Liver (tissue), 9 donors: ENCODE results near the gene ZYX. TPM values are rescaled to one million over a fixed set of nuclear protein-coding genes. Genes with fewer than 3 reads are reported as not detected.

Source experiments
- DNase-seq: peaks from one replicate; pipeline ENCODE4 v3.0.0-alpha.2; 2017; ENCODE audit warnings: low spot score
- H3K27ac ChIP-seq, 2 donors: one replicate each; pipeline ENCODE4 v1.7.0; 2013; ENCODE audit warnings: inconsistent platforms in 2 of 2, low read length in 2 of 2, control low read depth in 1 of 2, low read depth in 1 of 2, mild to moderate bottlenecking in 1 of 2
- H3K27me3 ChIP-seq, 4 donors: one replicate each; pipeline versions ENCODE4 v1.6.1 to v1.7.0; 2013; ENCODE audit warnings: low read length in 3 of 4, inconsistent platforms in 1 of 4, mild to moderate bottlenecking in 1 of 4, moderate library complexity in 1 of 4; ENCODE audit not compliant: control insufficient read depth in 4 of 4, insufficient read depth in 4 of 4
- H3K36me3 ChIP-seq, 4 donors: one replicate each; pipeline versions ENCODE4 v1.6.1 to v1.7.0; 2013; ENCODE audit warnings: low read length in 3 of 4, mild to moderate bottlenecking in 3 of 4, low read depth in 1 of 4, moderate library complexity in 1 of 4; ENCODE audit not compliant: control insufficient read depth in 4 of 4, insufficient read depth in 3 of 4
- H3K4me1 ChIP-seq, 4 donors: one replicate each; pipeline versions ENCODE4 v1.6.1 to v1.7.0; 2013; ENCODE audit warnings: low read length in 3 of 4, mild to moderate bottlenecking in 3 of 4, moderate library complexity in 1 of 4; ENCODE audit not compliant: control insufficient read depth in 4 of 4, insufficient read depth in 4 of 4
- H3K4me3 ChIP-seq, 3 donors: one replicate each; pipeline versions ENCODE4 v1.6.1 to v1.7.0; 2013; ENCODE audit warnings: low read length in 3 of 3, control low read depth in 1 of 3, low read depth in 1 of 3, mild to moderate bottlenecking in 1 of 3
- H3K9ac ChIP-seq, 2 donors: one replicate each; pipeline ENCODE4 v1.7.0; 2013; ENCODE audit warnings: low read length in 2 of 2, mild to moderate bottlenecking in 2 of 2, moderate library complexity in 2 of 2, control low read depth in 1 of 2, low read depth in 1 of 2
- H3K9me3 ChIP-seq, 4 donors: one replicate each; pipeline versions ENCODE4 v1.6.1 to v1.7.0; 2013; ENCODE audit warnings: low read length in 3 of 4; ENCODE audit not compliant: control insufficient read depth in 4 of 4
- EGR1 ChIP-seq, 2 donors: IDR thresholded peaks; 2 replicates each; pipeline ENCODE4 v1.6.1; 2016 to 2018; ENCODE audit warnings: antibody characterized with exemption in 2 of 2, low read depth in 2 of 2
- FOXA1 ChIP-seq: IDR thresholded peaks from 2 replicates; pipeline ENCODE4 v1.6.1; 2016; ENCODE audit warnings: antibody characterized with exemption
- FOXA2 ChIP-seq: IDR thresholded peaks from 2 replicates; pipeline ENCODE4 v1.6.1; 2016; ENCODE audit warnings: antibody characterized with exemption
- GABPA ChIP-seq, 2 donors: IDR thresholded peaks in 1 of 2; conservative IDR thresholded peaks in 1 of 2; 2 replicates each; pipeline ENCODE4 v1.6.1; 2016; ENCODE audit warnings: antibody characterized with exemption in 2 of 2, mild to moderate bottlenecking in 1 of 2, moderate library complexity in 1 of 2
- HNF4G ChIP-seq: IDR thresholded peaks from 2 replicates; pipeline ENCODE4 v1.6.1; 2016; ENCODE audit warnings: antibody characterized with exemption
- JUND ChIP-seq, 2 donors: IDR thresholded peaks; 2 replicates each; pipeline ENCODE4 v1.6.1; 2016; ENCODE audit warnings: antibody characterized with exemption in 2 of 2
- NR2F2 ChIP-seq: IDR thresholded peaks from 2 replicates; pipeline ENCODE4 v1.6.1; 2016; ENCODE audit warnings: antibody characterized with exemption
- RAD21 ChIP-seq, 2 donors: IDR thresholded peaks; 2 replicates each; pipeline ENCODE4 v1.6.1; 2016; ENCODE audit warnings: antibody characterized with exemption in 2 of 2, mild to moderate bottlenecking in 2 of 2
- RXRA ChIP-seq, 2 donors: IDR thresholded peaks; 2 replicates each; pipeline ENCODE4 v1.6.1; 2017 to 2018; ENCODE audit warnings: antibody characterized with exemption in 2 of 2, mild to moderate bottlenecking in 1 of 2
- SP1 ChIP-seq: IDR thresholded peaks from 2 replicates; pipeline ENCODE4 v1.6.1; 2018; ENCODE audit warnings: antibody characterized with exemption, mild to moderate bottlenecking
- TAF1 ChIP-seq: conservative IDR thresholded peaks from 2 replicates; pipeline ENCODE4 v1.6.1; 2016; ENCODE audit warnings: antibody characterized with exemption, mild to moderate bottlenecking
- YY1 ChIP-seq: IDR thresholded peaks from 2 replicates; pipeline ENCODE4 v1.6.1; 2016; ENCODE audit warnings: antibody characterized with exemption, mild to moderate bottlenecking
- WGBS: extraction: QIAGEN DNeasy Blood & Tissue Kit; methylation state at CpG from one replicate; pipeline ENCODE4 v1.1.7; 2013; 5-methylcytosine and 5-hydroxymethylcytosine counted together
- polyA plus RNA-seq, 2 donors: library from polyadenylated mRNA; stranded (reverse) in 1 of 2; unstranded in 1 of 2; fragments of 200-250 nt in 1 of 2; fragments of >200 nt in 1 of 2; fragmentation: Nextera tagmentation in 1 of 2; extraction: Ambion mirVana in 1 of 2; gene quantifications; one replicate each; pipeline versions ENCODE4 v1.2.1 to v1.2.3, GENCODE V29; 2013 to 2015
- total RNA-seq, 2 donors: library from RNA; depleted of rRNA; stranded (reverse); fragments of >200 nt; gene quantifications; one replicate each; pipeline ENCODE4 v1.2.3, GENCODE V29; 2014
- TF ChIP-seq, protein P1 (sequence below): IDR thresholded peaks from 2 replicates; pipeline ENCODE4 v1.6.1; 2016; ENCODE audit warnings: antibody characterized with exemption
- TF ChIP-seq, protein P2 (sequence below): IDR thresholded peaks from 2 replicates; pipeline ENCODE4 v1.6.1; 2016; ENCODE audit warnings: antibody characterized with exemption
- TF ChIP-seq, protein P3 (sequence below): IDR thresholded peaks from 2 replicates; pipeline ENCODE4 v1.6.1; 2016; ENCODE audit warnings: antibody characterized with exemption, mild to moderate bottlenecking
- TF ChIP-seq, protein P4 (sequence below): IDR thresholded peaks from 2 replicates; pipeline ENCODE4 v1.6.1; 2016; ENCODE audit warnings: antibody characterized with exemption
- donor health status: healthy.
- donor health status: healthy.
- donor health status: healthy.
- donor health status: healthy.
- donor health status: healthy.

Gene ZYX
- total and polyA plus RNA-seq, 4 donors: 15.4 to 49.7 (median 16.5) TPM

DNA sequence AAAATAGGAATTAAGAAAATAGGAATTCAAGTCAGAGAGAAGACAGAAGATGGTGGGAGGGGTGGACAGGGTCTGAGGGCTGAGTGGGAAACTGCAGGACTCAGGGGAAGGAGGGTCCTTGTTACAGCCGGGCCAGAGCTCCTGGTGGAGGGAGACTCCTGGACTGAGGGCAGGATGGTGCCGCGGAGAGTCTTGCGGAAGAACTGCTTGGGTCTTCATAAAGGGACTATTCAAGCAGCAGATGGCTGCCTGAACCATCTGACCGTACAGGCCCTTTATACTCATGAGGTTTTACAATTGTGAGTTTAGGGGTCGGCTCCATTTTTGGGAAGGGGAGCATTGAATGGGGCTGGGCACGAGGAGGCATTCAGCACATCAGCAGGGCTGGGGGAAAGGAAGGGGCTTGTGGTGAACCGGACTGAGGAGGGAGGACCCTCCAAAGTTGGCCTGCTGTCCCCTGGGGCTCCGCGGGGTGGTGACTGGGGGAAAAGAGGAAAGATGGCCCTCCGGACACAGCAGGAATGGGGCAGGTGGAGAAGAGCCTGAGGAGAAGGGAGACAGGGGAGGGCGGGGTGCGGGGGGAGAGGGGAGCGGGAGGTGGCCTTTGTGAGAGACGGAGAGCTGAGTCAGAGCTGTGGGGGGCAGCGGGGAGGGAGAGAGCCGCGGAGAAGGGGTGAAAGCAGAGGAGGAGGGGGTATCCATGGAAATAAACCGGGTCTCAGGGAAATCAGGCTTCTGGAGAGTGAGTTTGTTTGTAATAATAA, 20.2 kb upstream of the ZYX start:
- Histone ChIP-seq H3K9ac (no peak overlapping the region), H3K27me3 (peaks cover 0 to 6% (median 2%) of the 10 kb centered on the region in 4 donors), H3K27ac (no peak overlapping the region), H3K9me3 (no peaks in the 10 kb centered on the region), H3K4me1 (peaks cover 3 to 9% (median 7%) of the 10 kb centered on the region in 4 donors), H3K36me3 (no peaks in the 10 kb centered on the region), H3K4me3 (no peak overlapping the region)
- 50% methylated on average over 19 of the region's 19 CpGs for WGBS
- DNase-seq: no peak
- TF ChIP-seq FOXA1 (no peak), GABPA (IDR thresholded peaks at IDR 0.05 in 1 of 2, conservative IDR thresholded peaks at IDR 0.05 in 1 of 2) (no peak), FOXA2 (no peak), NR2F2 (no peak), RAD21 (IDR thresholded peaks at IDR 0.05) (no peak), YY1 (no peak)
- TF ChIP-seq, protein P1, sequence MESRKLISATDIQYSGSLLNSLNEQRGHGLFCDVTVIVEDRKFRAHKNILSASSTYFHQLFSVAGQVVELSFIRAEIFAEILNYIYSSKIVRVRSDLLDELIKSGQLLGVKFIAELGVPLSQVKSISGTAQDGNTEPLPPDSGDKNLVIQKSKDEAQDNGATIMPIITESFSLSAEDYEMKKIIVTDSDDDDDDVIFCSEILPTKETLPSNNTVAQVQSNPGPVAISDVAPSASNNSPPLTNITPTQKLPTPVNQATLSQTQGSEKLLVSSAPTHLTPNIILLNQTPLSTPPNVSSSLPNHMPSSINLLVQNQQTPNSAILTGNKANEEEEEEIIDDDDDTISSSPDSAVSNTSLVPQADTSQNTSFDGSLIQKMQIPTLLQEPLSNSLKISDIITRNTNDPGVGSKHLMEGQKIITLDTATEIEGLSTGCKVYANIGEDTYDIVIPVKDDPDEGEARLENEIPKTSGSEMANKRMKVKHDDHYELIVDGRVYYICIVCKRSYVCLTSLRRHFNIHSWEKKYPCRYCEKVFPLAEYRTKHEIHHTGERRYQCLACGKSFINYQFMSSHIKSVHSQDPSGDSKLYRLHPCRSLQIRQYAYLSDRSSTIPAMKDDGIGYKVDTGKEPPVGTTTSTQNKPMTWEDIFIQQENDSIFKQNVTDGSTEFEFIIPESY: no peak

DNA sequence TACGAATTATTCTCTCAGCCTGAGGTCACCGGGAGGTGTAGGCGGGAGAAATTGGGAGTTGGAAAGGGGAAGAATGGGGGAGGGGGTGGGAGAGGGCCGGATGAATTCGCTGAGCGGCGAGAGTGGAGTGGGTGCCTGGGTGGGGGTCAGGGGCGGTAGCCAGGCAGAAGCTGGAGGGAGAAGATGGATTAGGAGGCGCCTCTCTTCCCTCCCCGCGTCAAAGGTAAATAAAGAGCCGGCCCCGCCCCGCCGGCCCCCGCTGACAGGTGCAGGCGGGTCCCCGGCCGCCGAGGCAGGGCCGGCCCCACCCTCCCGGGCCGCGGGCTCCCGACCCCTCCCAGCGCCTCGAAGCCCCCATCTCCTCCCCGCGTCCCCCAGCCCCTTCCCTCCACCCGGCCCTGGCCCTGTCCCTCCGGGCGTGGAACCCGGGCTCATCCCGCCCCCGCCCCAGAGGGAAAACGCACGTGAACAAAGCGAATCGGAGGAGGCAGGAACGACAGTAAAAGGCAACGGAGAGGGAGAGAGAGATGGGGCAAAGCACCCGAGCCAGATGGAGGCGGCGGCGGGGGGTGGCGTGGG, 19.5 kb upstream of the ZYX start:
- DNase-seq: no peak
- Histone ChIP-seq H3K27me3 (peaks cover 0 to 6% (median 2%) of the 10 kb centered on the region in 4 donors), H3K4me1 (peaks cover 3 to 9% (median 7%) of the 10 kb centered on the region in 4 donors), H3K36me3 (no peaks in the 10 kb centered on the region), H3K4me3 (peak overlapping the region in 1 of 3 donors; percentile 64), H3K9ac (no peak overlapping the region), H3K27ac (no peak overlapping the region), H3K9me3 (no peaks in the 10 kb centered on the region)
- 5% methylated on average over 46 of the region's 46 CpGs for WGBS
- TF ChIP-seq, protein P2, sequence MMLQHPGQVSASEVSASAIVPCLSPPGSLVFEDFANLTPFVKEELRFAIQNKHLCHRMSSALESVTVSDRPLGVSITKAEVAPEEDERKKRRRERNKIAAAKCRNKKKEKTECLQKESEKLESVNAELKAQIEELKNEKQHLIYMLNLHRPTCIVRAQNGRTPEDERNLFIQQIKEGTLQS: no peak
- TF ChIP-seq TAF1 (no peak), RXRA (IDR thresholded peaks at IDR 0.05) (no peak), HNF4G (no peak), EGR1 (IDR thresholded peaks at IDR 0.05; ENCODE audit: low read depth in 2 of 2) (no peak), JUND (IDR thresholded peaks at IDR 0.05) (no peak), FOXA1 (no peak), NR2F2 (no peak), FOXA2 (no peak), YY1 (no peak), SP1 (no peak), GABPA (IDR thresholded peaks at IDR 0.05 in 1 of 2, conservative IDR thresholded peaks at IDR 0.05 in 1 of 2) (no peak)
- TF ChIP-seq, protein P1: no peak
- TF ChIP-seq, protein P3, sequence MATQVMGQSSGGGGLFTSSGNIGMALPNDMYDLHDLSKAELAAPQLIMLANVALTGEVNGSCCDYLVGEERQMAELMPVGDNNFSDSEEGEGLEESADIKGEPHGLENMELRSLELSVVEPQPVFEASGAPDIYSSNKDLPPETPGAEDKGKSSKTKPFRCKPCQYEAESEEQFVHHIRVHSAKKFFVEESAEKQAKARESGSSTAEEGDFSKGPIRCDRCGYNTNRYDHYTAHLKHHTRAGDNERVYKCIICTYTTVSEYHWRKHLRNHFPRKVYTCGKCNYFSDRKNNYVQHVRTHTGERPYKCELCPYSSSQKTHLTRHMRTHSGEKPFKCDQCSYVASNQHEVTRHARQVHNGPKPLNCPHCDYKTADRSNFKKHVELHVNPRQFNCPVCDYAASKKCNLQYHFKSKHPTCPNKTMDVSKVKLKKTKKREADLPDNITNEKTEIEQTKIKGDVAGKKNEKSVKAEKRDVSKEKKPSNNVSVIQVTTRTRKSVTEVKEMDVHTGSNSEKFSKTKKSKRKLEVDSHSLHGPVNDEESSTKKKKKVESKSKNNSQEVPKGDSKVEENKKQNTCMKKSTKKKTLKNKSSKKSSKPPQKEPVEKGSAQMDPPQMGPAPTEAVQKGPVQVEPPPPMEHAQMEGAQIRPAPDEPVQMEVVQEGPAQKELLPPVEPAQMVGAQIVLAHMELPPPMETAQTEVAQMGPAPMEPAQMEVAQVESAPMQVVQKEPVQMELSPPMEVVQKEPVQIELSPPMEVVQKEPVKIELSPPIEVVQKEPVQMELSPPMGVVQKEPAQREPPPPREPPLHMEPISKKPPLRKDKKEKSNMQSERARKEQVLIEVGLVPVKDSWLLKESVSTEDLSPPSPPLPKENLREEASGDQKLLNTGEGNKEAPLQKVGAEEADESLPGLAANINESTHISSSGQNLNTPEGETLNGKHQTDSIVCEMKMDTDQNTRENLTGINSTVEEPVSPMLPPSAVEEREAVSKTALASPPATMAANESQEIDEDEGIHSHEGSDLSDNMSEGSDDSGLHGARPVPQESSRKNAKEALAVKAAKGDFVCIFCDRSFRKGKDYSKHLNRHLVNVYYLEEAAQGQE: no peak
- TF ChIP-seq, protein P4, sequence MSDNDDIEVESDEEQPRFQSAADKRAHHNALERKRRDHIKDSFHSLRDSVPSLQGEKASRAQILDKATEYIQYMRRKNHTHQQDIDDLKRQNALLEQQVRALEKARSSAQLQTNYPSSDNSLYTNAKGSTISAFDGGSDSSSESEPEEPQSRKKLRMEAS: no peak
